ENCODE results near the gene C1QB. TPM values are rescaled to one million over a fixed set of nuclear protein-coding genes. Genes with fewer than 3 reads are reported as not detected.
"Not testable (repeated sequence)": the region's sequence is repeated elsewhere in the genome, so short reads cannot be mapped to it uniquely, and the experiment has no call there.

C1QB gene
- total RNA-seq, 1 donor from 2014 or later, result not detected

GRCh38 chr1:22697980-22698379, 44.9 kb downstream of the C1QB start:
- H3K36me3 Mint-ChIP-seq (ENCODE audit: low read depth), result no peaks in the 10 kb centered on the region
- no peak overlapping the region for H3K4me3 Mint-ChIP-seq (ENCODE audit: low read depth)
- H3K27me3 Mint-ChIP-seq (ENCODE audit: low read depth), result no peaks in the 10 kb centered on the region
- intact Hi-C loops (cut with micrococcal nuclease), result no loop called here
- H3K9me3 Mint-ChIP-seq, result no peaks in the 10 kb centered on the region
- no peak for DNase-seq (ENCODE audit: low spot score)
- H3K4me1 Mint-ChIP-seq (ENCODE audit: low read depth), result no peaks in the 10 kb centered on the region
- no peak overlapping the region for H3K27ac Mint-ChIP-seq

GRCh38 chr1:22699681-22700520, 46.9 kb downstream of the C1QB start:
- Mint-ChIP-seq H3K4me3 (ENCODE audit: low read depth) (no peak overlapping the region), H3K9me3 (no peaks in the 10 kb centered on the region), H3K4me1 (ENCODE audit: low read depth) (no peaks in the 10 kb centered on the region), H3K27ac (no peak overlapping the region), H3K27me3 (ENCODE audit: low read depth) (no peaks in the 10 kb centered on the region), H3K36me3 (ENCODE audit: low read depth) (no peaks in the 10 kb centered on the region)
- intact Hi-C loops (cut with micrococcal nuclease), result loop anchor here (10.0 kb wide), 1 partner anchor 185 kb away; no protein-coding TSS in a partner anchor
- DNase-seq (ENCODE audit: low spot score), result no peak

GRCh38 chr1:22702296-22703085, 49.5 kb downstream of the C1QB start:
- Mint-ChIP-seq H3K27me3 (ENCODE audit: low read depth) (no peaks in the 10 kb centered on the region), H3K9me3 (no peaks in the 10 kb centered on the region), H3K4me1 (ENCODE audit: low read depth) (no peaks in the 10 kb centered on the region), H3K27ac (no peak overlapping the region), H3K36me3 (ENCODE audit: low read depth) (no peaks in the 10 kb centered on the region), H3K4me3 (ENCODE audit: low read depth) (no peak overlapping the region)
- DNase-seq (ENCODE audit: low spot score), result no peak
- intact Hi-C loops (cut with micrococcal nuclease), result loop anchor here (10.0 kb wide), 1 partner anchor 182 kb away; no protein-coding TSS in a partner anchor

- H3K9me3 Mint-ChIP-seq, result no peaks in the 10 kb centered on the region
- peak; percentile 60 for DNase-seq (ENCODE audit: low spot score)
- H3K27ac Mint-ChIP-seq, result no peak overlapping the region
- H3K4me1 Mint-ChIP-seq (ENCODE audit: low read depth), result peaks cover under 1% of the 10 kb centered on the region
- H3K27me3 Mint-ChIP-seq (ENCODE audit: low read depth), result peaks cover 14% of the 10 kb centered on the region
- intact Hi-C loops (cut with micrococcal nuclease), result loop anchor here (1.0 to 10.0 kb wide), 2 partner anchors 180 to 260 kb away; no protein-coding TSS in a partner anchor
- no peaks in the 10 kb centered on the region for H3K36me3 Mint-ChIP-seq (ENCODE audit: low read depth)
- no peak overlapping the region for H3K4me3 Mint-ChIP-seq (ENCODE audit: low read depth)
These were observed 51.5 kb downstream of the C1QB start for GRCh38 chr1:22704440-22705067.

- H3K4me1 Mint-ChIP-seq (ENCODE audit: low read depth), result peaks cover 3% of the 10 kb centered on the region
- H3K27me3 Mint-ChIP-seq (ENCODE audit: low read depth), result peaks cover 17% of the 10 kb centered on the region
- H3K9me3 Mint-ChIP-seq, result no peaks in the 10 kb centered on the region
- no peak overlapping the region for H3K4me3 Mint-ChIP-seq (ENCODE audit: low read depth)
- intact Hi-C loops (cut with micrococcal nuclease), result loop anchor here (10.0 kb wide), 1 partner anchor 179 kb away; no protein-coding TSS in a partner anchor
- no peak overlapping the region for H3K27ac Mint-ChIP-seq
- no peaks in the 10 kb centered on the region for H3K36me3 Mint-ChIP-seq (ENCODE audit: low read depth)
- no peak for DNase-seq (ENCODE audit: low spot score)
These were observed 52.5 kb downstream of the C1QB start for GRCh38 chr1:22705586-22705985.

- peaks cover 17% of the 10 kb centered on the region for H3K27me3 Mint-ChIP-seq (ENCODE audit: low read depth)
- not testable (repeated sequence) for H3K27ac Mint-ChIP-seq
These were observed 53.1 kb downstream of the C1QB start for GRCh38 chr1:22706100-22706499.

GRCh38 chr1:22708777-22709176, 55.7 kb downstream of the C1QB start:
- Mint-ChIP-seq H3K27me3 (ENCODE audit: low read depth) (peaks cover 37% of the 10 kb centered on the region), H3K36me3 (ENCODE audit: low read depth) (no peaks in the 10 kb centered on the region), H3K27ac (no peak overlapping the region), H3K4me1 (ENCODE audit: low read depth) (peaks cover 3% of the 10 kb centered on the region), H3K9me3 (no peaks in the 10 kb centered on the region), H3K4me3 (ENCODE audit: low read depth) (no peak overlapping the region)
- intact Hi-C loops (cut with micrococcal nuclease), result loop anchor here (10.0 kb wide), 1 partner anchor 176 kb away; no protein-coding TSS in a partner anchor
- DNase-seq (ENCODE audit: low spot score), result no peak

More at GRCh38 chr1:22706100-22706499, 53.1 kb downstream of the C1QB start:
- not testable (repeated sequence) for H3K4me1 Mint-ChIP-seq (ENCODE audit: low read depth); H3K36me3 Mint-ChIP-seq (ENCODE audit: low read depth); DNase-seq (ENCODE audit: low spot score); H3K4me3 Mint-ChIP-seq (ENCODE audit: low read depth); H3K9me3 Mint-ChIP-seq
- intact Hi-C loops (cut with micrococcal nuclease), result loop anchor here (10.0 kb wide), 1 partner anchor 179 kb away; no protein-coding TSS in a partner anchor

GRCh38 chr1:22709227-22709626, 56.2 kb downstream of the C1QB start:
- H3K36me3 Mint-ChIP-seq (ENCODE audit: low read depth), result no peaks in the 10 kb centered on the region
- H3K4me3 Mint-ChIP-seq (ENCODE audit: low read depth), result no peak overlapping the region
- no peak for DNase-seq (ENCODE audit: low spot score)
- peaks cover 42% of the 10 kb centered on the region for H3K27me3 Mint-ChIP-seq (ENCODE audit: low read depth)
- H3K9me3 Mint-ChIP-seq, result no peaks in the 10 kb centered on the region
- no peak overlapping the region for H3K27ac Mint-ChIP-seq
- peaks cover 3% of the 10 kb centered on the region for H3K4me1 Mint-ChIP-seq (ENCODE audit: low read depth)
- intact Hi-C loops (cut with micrococcal nuclease), result loop anchor here (10.0 kb wide), 1 partner anchor 176 kb away; no protein-coding TSS in a partner anchor

- Mint-ChIP-seq H3K4me1 (ENCODE audit: low read depth) (peaks cover 3% of the 10 kb centered on the region), H3K36me3 (ENCODE audit: low read depth) (no peaks in the 10 kb centered on the region), H3K4me3 (ENCODE audit: low read depth) (peak overlapping the region; percentile 52), H3K9me3 (no peaks in the 10 kb centered on the region), H3K27ac (no peak overlapping the region), H3K27me3 (ENCODE audit: low read depth) (peaks cover 49% of the 10 kb centered on the region)
- intact Hi-C loops (cut with micrococcal nuclease), result loop anchor here (10.0 kb wide), 1 partner anchor 175 kb away; no protein-coding TSS in a partner anchor
- no peak for DNase-seq (ENCODE audit: low spot score)
These were observed 57.1 kb downstream of the C1QB start for GRCh38 chr1:22709891-22710700.

- Mint-ChIP-seq H3K4me1 (ENCODE audit: low read depth) (peaks cover 3% of the 10 kb centered on the region), H3K9me3 (no peaks in the 10 kb centered on the region), H3K4me3 (ENCODE audit: low read depth) (peak within 1 kb of the TSS; percentile 52), H3K27ac (no peak within 1 kb of the TSS), H3K36me3 (ENCODE audit: low read depth) (no peaks in the 10 kb centered on the region), H3K27me3 (ENCODE audit: low read depth) (peaks cover 49% of the 10 kb centered on the region)
- no peak for DNase-seq (ENCODE audit: low spot score)
- intact Hi-C loops (cut with micrococcal nuclease), result no loop called here
These were observed 57.6 kb downstream of the C1QB start, which contains the start of gene EPHB2 for GRCh38 chr1:22710701-22711049. Gene EPHB2 (plus strand): TSS chr1:22710839. CDS start chr1:22710983, 144 bp downstream.

- Mint-ChIP-seq H3K27me3 (ENCODE audit: low read depth) (peaks cover 49% of the 10 kb centered on the region), H3K36me3 (ENCODE audit: low read depth) (no peaks in the 10 kb centered on the region), H3K27ac (no peak overlapping the region), H3K4me1 (ENCODE audit: low read depth) (peaks cover 3% of the 10 kb centered on the region), H3K4me3 (ENCODE audit: low read depth) (no peak overlapping the region), H3K9me3 (no peaks in the 10 kb centered on the region)
- intact Hi-C loops (cut with micrococcal nuclease), result no loop called here
- DNase-seq (ENCODE audit: low spot score), result no peak
These were observed 58.0 kb downstream of the C1QB start for GRCh38 chr1:22711071-22711470.

All from activated T-helper 2 cell treated with anti-CD3 and anti-CD28 coated beads, Interferon-gamma antibody, Interleukin-2, Interleukin-4, amounts not matched to agents 10 μg/mL and 5 μg/mL and 100 μg/mL, durations not matched to agents 14 hours and 24 hours and 36 hours (primary cell).